Suppressor macrophage (primary cell): ENCODE results near the gene CLECL1.
A peak's percentile ranks its signal among the peaks of the same experiment; 100 is the strongest.
"Not testable (repeated sequence)": the region's sequence is repeated elsewhere in the genome, so short reads cannot be mapped to it uniquely, and the experiment has no call there.

Source experiments
- DNase-seq, 4 experiments: peaks; one replicate each; pipeline ENCODE4 v3.0.0-alpha.2; 2020 to 2022

The CLECL1 gene

DNA sequence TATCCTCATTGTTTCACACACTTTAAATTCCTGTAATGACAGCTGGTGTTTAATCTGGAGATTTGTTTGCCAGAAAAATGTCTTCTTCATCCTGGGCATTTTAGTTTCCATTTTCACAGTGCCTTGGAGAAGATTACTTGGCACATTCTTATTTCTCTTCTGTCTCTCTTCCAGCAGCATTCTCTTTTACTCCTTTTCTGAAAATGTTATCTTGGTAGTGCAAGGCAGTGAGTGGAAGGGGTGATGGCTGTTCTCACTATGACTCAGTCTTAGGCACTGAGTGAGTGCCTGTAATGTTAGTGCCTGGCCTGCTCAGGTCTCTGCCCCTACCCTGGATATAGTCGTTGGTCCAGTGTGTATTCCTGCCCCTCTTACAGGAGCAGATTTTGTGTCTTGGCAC lies 13.1 kb downstream of the CLECL1 start:
- DNase-seq, result no peak

DNA sequence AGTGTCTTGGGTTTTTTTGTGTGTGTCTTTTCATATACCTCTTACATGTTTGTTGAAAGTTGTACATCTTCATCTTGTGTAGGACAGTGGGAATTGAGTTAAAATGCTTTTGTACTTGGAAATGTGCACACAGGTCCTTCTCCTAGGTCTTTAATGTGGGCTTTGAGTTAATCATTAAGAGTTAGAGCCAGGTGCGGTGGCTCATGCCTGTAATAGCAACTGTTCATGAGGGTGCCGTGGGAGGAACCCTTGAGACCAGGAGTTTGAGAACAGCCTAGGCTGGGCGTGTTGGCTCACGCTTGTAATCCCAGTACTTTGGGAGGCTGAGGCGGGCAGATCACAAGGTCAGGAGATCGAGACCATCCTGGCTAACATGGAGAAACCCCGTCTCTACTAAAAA lies 13.9 kb downstream of the CLECL1 start:
- DNase-seq, result no peak

DNA sequence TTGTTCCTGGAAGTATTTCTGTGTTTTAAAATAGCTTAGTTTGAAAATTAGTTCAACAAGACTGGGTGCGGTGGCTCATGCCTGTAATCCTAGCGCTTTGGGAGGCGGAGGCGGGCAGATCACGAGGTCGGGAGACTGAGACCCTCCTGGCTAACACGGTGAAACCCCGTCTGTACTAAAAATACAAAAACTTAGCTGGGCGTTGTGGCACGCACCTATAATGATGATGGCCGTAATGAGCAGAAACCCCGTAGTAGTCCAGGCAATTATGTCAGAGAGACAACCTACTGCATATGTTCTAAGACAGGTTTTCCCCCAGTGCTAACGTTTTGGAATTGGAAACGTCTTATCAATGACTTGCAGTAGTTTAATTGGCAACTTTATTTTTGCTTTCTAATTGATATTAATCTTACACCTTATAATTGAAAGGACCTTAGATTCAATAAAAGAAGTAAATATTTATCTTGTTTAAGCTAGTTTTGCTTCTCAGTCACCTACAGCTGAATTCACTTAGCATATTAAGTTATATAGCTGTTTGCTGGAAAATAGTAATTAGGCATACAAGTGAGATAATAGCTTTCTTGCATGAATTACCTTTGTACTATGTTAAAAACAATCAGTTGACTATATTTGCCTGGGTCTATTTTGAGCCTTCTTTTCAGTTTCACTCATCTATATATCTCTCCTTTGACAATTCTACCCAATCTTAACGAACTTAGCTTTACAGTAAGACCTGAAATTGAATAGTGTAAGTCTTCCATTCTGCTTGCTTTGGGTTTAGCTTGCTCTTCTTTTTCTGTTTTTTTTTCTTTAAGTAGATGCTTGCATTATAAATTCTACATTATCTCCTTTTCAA lies 15.6 kb downstream of the CLECL1 start:
- DNase-seq, result no peak

DNA sequence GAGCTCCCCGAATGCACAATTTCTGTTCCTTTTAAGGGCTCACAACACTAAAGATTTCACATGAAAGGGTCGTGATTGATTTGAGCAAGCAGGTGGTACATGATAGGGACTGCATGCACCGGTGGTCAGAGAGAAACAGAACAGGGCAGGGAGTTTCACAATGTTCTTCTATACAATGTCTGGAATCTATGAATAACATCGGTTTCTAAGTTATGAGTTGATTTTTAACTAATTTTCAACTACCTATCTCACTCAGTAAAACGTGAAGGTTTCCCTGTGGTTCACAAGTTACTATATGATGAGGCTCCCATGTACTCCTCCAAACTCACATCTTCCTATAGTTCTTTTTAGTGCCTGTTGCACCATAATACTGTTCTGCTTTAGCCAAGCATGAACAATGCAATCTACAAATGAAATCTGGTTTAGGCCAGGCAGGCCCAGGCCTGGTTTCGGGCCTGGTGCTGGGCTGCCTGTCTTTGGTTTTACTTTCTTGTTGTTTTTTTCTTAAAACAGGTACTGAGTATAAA lies 19.8 kb downstream of the CLECL1 start:
- DNase-seq, result not testable (repeated sequence)

DNA sequence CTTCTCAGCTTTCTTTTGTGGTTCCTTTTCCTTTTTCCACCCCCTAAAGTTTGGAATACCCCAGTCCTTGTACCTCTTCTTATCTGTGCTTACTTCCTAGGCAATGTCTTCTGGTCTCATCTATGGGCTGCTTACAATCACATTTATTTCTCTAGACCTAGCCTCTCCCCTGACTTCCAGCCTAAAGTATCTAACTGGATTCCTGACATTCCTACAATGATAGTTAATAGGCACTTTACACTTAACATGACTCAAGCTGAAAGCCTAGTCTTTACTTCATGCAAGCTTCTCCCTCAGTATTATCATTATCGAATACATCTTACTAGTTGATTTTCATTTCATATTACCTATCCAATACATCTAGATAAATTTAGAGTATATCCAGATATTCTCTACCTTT lies 21.2 kb downstream of the CLECL1 start:
- DNase-seq, result no peak

DNA sequence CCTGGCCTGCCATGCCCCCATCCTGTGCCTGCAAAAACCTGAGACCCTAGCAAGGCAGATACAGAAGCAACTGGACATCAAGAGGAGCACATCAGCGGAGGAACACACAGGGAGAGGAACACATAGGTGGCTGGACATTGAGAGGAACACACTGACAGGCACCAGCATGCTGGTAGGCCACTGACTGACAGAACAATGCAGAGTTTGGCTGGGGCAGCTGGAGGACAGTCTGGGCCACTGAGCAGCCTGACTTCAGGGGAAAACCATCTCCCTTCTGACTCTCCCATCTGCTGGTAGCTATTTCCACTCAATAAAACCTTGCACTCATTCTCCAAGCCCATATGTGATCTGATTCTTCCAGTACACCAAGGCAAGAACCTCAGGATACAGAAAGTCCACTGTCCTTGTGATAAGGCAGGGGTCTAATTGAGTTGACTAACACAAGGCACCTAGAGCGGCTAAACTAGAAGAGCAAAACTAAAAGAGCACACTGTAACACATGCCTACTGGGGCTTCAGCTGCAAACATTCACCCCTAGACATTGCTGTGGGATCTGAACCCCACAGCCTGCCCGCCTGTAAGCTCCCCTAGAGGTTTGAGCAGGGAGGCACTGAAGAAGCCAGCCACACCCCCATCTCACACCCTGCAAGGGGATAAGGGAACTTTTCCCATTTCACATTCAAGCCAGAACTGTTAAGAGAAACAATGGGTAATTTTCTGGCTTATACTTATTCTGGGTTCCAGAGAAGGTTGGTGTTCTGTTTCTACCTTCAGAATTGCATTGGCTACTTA lies 22.1 kb downstream of the CLECL1 start:
- no peak for DNase-seq

DNA sequence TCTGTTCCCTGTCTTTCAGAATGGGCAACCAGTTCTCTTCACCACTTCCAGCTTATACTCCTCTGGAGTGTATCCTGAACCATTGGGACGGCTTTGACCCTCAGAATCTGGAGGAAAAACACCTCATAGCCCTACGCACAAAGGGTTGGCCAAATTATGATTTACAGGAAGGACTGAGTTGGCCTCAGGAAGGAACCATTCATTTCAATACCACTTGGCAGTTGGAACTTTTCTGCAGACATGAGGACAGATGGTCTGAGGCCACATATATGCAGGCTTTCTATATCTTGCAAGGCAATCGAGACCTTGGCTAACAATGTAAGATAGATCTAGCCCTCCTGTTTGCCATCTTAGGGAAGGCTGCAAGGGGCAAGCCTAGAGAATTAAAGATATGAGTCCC lies 24.0 kb downstream of the CLECL1 start:
- DNase-seq, result no peak

DNA sequence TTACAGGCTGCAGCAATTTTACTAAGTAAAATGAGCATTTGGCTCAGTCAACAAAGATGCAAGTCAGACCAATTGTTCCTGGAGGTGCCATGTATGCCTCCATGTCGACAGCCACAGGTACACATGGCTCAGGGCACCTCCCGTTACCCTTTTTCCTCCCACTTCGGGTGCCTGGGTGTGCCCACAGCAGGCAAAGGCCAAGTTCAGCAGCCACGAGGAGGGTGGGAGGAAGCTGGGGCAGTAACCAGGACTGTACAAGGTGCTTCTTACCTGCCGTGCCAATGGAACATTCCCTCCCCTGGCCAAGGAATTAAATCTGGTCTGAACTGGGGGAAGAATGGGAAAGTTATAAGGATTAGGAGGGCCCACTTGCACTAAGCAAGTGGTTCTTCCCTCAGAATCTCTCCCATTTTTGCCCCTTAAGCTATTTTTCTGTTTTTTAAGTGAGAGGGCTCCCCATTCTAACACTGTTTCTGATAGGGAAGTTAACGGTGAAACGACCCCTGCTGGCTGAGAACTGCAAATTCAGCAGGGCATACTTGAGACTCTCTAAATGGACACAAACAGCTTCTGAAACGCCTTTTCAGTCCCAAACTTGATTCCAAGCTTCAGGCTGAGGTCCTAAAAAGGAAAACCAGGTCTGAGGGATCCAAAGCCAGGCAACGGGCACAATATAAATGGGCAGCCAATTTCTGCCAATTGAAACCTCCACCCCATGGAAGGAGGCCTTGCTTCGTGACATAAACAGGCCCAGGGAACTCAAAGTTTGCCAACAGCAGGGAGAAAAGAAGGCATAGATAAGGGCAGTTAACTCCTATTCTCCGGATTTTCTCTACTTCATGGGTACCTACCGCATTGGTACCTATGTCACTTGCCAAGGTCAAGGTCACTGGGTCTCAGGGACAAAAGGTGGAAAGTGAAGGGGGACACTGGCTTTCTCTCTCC lies 24.8 kb downstream of the CLECL1 start:
- DNase-seq, result peak; percentile 62 to 86 (median 72)

DNA sequence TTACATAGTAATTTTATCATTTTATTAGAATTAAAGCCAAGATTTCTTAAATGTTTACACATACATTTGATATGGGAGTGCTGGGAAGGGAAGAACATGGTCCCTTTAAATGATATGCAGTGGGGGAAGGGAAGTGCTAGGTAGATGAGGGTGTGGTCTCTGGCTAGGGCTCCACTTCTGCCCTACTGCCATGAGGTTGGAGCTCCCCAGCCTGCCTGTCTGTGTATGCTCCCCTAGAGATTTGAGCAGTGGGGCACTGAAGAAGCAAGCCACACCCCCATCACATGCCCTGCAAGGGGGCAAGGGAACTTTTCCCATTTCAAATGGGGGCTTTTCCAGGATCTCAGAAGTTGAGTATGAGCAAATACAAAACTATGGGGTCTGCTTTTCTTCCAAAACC lies 25.5 kb downstream of the CLECL1 start:
- no peak for DNase-seq

DNA sequence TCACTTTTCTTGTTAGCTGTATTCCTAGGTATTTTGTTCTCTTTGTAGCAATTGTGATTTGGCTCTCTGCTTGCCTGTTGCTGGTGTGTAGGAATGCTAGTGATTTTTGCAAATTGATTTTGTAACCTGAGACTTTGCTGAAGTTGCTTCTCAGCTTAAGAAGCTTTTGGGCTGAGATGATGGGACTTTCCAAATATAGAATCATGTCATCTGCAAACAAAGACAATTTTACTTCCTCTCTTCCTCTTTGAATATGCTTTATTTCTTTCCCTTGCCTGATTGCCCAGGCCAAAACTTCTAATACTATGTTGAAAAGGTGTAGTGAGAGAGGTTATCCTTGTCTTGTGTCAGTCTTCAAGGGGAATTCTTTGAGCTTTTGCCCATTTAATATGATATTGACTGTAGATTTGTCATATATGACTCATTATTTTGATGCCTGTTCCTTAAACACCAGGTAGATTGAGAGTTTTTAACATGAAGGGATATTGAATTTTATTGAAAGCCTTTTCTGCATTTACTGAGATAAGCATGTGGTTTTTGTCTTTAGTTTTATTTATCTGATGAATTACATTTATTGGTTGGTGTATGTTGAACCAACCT lies 26.7 kb downstream of the CLECL1 start:
- DNase-seq, result peak; percentile 15 to 67 (median 48)

DNA sequence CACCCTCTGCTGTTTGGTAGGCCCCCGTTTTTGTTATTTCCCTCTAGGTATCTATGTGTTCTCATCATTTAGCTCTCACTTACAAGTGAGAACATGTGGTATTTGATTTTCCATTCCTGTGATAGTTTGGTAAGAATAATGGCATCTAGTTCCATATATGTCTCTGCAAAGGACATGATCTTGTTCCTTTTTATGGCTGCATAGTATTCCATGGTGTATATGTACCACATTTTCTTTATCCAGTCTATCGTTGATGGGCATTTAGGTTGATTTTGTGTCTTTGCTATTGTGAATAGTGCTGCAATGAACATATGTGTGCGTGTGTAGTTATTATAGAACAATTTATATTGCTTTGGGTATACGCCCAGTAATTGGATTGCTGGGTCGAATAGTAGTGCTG lies 28.3 kb downstream of the CLECL1 start:
- DNase-seq, result not testable (repeated sequence)

DNA sequence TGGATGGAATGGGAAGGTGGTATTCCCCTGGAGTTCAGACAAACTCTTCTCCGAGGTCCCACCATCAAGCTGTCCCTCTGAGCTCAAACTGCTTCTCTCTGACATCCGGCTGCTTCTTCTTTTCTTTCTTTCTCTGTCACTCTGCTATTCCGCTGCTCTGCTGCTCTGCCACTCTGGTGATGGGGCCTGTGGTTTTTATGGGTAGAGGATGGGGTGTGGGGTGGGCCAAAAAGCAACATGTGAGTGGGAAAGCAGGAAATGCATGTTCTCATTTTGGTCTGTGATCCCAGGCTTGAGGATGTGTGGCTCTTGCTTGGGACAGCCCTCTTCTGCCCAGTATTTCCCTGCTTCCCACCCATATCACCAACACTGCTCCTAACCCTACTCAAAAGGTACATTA lies 30.6 kb downstream of the CLECL1 start:
- DNase-seq, result peak in 3 of 4 experiments; percentile 8 to 32 (median 22)

DNA sequence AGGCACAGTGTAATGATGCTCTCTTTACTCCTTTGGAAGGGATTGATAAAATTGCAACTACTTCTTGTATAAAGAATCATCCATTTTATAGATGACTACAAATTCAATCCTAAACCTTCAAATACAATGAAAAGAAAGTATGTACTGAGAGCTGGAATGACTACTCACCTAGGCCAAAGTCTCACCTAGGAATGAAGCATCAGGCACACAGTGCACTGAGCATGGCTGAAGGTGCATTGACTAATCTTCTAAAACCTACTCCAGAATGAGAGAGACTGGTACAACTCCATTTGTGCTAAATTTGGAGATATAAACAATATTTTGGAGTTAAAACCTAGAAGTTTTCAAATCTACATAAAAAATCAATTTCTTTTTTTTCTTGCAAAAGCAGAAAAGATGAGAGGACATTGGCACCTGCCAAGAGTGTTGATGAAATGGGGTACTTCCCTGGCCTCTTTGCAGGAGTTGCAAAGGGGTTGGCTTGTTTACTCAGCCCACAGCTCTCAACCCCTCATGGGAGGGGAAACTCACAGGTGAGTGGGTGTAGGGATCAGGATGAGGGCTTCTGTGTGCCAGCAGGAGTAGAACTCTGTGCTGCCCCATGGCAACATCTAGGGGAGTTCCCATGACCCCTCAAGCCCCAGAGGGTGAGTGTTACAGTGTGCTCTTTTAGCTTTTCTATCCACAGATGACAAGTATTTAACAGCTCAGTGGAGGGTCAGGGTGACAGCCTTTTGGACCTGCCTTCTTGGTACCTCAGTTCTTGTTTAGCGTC lies 31.3 kb downstream of the CLECL1 start:
- no peak for DNase-seq

DNA sequence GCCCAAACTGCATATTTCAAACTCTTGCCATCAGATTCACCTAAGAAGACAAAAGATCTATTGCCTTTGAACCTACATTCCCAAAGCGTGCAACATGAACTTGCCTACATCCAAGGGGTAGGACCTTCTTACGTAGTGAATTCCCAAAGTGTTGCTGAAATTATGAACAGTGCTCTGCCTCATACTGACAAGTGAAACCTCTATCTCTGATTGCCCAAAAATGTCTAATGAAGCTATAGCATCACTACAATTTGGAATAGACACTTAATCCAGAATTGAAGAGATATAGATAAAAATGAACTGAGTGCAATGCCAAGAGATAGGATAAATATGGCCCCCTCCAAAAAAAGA lies 32.3 kb downstream of the CLECL1 start:
- no peak for DNase-seq

DNA sequence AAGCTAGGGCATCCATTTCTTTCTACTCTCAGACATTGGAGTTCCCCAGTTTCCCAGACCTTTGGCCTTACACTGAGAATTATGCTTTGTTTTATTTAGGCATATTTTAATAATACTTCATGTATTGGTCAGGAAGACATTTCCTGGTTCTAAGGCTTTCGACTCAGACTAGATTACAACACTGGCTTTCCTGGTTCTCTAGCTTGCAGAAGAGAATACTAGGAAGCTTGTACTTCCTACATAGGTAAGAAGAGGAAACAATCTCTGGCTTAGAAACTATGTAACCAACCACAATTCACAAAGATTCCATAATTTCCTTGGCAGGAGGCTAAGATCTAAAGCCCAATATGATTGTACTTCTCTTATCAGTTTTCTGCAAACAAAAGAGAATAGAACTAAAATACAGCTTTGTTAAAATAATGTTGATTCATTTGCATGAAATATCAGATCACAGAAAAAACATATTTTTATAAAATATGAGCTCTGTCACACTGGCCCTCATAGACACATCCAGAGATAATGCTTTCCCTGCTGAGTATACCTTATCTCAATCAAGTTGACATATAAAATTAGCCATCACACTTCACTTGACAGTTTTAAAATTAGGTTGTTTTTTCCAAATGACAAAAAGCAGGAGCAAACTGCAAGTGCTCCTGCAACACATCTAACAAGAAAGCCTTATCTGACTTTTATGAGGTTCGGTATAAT lies 32.8 kb downstream of the CLECL1 start:
- DNase-seq, result peak in 3 of 4 experiments; percentile 25 to 49 (median 28)

DNA sequence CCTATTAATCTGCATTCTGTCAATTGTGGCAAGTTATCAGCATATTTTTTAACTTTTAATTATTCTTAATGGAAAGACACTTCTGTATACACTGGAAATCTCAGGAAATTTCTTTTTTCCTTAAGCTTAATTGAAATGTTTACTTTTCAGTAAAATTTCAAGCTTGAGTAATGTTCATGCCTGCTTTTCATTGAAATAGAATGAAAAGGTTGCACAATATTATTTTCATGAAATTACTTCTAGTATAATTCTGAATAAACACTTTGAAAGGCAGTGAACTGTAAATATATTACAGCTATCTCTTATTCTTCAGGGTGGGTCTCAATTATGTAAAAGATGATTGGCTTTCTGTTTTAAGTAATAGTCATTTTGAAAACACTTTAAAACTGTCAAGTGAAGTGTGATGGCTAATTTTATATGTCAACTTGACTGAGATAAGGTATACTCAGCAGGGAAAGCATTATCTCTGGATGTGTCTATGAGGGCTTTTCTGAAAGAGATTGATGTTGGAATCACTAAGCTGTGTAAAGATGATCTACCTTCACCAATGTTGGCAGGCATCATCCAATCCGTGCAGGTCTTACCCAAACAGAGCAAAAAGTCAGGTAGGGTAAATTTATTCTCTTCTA lies 33.5 kb downstream of the CLECL1 start:
- DNase-seq, result no peak

DNA sequence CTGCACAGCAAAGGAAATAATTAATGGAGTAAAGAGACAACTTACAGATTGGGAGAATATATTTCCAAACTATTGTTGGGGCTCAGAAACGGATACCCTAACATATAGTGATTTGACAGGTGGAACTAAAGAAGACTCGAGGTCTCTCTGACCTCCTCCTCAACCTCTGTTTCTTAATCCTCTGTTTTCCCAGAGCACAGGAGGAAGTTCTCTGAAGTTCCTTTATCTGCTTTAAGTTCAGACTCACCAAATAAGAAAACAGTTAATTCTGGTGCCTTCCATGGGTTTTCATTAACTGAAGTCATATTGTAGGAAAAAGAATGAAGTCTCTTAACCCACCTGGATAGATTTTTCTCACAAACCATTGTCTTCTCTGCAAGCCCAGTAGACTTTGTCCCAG lies 34.2 kb downstream of the CLECL1 start:
- DNase-seq, result peak; percentile 29 to 65 (median 51)

DNA sequence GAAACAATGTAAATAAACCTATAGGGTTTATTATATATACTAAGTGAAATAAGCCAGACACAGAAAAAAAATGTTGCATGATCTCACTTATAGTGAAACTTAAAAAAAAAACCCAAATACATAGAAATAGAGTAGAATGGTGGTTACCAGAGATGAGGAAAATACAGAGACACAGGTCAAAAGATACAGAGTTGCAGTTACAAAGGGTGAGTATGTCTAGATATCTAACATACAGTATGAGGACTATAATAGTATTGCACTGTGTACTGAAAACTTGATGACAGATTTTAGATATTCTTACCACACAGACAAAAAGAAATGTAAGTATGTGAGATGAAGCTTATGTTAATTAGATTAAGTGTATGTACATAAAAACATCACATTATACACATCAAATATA lies 35.3 kb downstream of the CLECL1 start:
- no peak for DNase-seq

DNA sequence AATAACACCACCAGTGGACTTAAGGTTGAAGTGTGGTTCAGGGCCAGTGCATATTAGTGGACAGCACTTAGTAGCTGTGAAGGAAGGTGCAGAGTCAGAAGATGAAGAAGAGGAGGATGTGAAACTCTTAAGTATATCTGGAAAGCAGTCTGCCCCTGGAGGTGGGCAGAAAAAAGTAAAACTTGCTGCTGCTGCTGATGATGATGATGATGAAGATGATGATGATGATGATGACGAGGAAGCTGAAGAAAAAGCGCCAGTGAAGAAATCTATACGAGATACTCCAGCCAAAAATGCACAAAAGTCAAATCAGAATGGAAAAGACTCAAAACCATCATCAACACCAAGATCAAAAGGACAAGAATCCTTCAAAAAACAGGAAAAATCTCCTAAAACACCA lies 37.2 kb downstream of the CLECL1 start:
- DNase-seq, result not testable (repeated sequence)

DNA sequence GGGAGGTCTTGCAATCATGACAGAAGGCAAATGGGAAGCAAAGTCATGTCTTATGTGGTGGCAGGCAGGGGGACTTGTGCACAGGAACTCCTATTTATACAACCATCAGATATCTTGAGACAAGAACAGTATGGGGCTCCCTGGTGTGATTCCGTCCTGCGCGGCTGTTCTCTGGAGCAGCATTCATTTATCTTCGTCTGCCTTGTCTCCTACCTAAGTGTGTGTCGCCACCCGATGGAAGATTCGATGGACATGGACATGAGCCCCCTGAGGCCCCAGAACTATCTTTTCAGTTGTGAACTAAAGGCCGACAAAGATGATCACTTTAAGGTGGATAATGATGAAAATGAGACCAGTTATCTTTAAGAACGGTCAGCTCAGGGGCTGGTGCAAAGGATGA lies 37.7 kb downstream of the CLECL1 start:
- DNase-seq, result not testable (repeated sequence)
